GM18502 (cell line): ENCODE results near the gene CCNE1.
"Not testable (repeated sequence)": the region's sequence is repeated elsewhere in the genome, so short reads cannot be mapped to it uniquely, and the experiment has no call there.

Experiments
- ATAC-seq: cut with Tn5 transposase; IDR thresholded peaks from one replicate; pipeline ENCODE4 v1.9.1; 2021; ENCODE audit warnings: mild to moderate bottlenecking; ENCODE audit not compliant: unreplicated experiment, poor library complexity

Gene CCNE1

DNA sequence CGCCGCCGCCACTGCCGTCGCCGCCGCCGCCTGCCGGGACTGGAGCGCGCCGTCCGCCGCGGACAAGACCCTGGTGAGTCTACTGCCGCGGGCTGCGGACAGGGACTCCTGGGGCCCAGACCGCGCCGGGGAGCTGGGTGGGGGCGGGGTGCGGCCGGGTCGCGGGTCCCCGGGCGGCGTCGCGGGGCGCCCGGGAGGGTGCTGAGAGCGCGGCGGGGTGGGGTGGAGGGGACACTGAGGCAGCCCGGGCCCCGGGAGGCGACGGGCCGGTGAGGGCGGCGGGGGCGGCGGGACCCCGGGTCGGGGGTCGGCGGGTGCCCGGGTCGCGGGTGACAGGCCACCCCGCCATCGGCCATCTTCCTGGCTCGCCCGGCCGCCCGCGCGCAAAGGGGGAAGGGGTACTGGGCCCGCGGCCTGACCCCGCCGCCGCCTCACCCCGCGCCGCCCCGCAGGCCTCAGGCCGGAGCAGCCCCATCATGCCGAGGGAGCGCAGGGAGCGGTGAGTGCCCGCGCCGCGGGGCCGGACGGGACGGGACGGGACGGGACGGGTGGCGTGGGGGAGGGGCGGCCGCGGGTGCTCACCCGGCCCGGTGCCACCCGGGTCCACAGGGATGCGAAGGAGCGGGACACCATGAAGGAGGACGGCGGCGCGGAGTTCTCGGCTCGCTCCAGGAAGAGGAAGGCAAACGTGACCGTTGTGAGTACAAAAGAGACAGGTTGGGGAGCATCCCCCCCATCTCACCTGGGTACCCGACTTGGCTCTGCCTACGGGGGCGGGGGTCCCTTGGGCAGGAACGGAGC, 489 bp downstream of the CCNE1 start:
- peak; percentile 19 for ATAC-seq

DNA sequence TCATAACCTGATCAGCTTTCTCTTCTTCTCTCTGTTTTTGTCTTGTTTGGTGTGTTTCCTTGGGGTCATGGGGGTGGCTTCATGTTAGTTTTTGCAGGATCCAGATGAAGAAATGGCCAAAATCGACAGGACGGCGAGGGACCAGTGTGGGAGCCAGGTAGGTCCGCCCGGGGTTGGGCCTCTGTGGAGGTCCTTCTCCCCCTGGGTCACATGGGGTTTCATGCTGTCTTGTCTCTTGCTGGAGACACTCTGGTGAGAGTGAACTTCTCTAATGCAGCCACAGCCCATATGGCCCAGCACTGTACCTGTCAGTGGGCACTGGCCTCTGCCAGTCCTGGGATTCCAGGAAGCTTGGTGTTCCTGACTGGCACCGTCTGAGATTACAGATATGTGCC, 1.1 kb downstream of the CCNE1 start:
- ATAC-seq, result no peak

DNA sequence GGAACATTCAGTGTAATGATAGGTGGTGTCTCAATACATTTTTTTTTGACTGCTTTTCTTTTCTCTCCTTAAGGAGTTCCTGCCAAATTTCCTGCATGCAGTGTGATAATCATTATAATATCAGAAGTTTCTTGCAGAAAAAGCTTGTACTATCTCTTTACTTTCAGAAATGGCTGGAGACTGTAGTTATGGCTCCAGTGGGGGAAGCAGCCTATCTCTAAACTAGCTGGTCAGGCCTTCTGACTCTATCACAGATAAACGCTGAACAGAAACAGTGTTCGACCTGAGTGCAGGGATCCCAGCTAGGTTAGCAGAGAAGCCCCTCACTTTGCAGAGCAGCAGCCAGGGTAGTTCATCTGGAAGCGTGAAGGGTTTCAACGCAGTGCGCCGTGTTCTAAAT, 1.9 kb downstream of the CCNE1 start:
- no peak for ATAC-seq

DNA sequence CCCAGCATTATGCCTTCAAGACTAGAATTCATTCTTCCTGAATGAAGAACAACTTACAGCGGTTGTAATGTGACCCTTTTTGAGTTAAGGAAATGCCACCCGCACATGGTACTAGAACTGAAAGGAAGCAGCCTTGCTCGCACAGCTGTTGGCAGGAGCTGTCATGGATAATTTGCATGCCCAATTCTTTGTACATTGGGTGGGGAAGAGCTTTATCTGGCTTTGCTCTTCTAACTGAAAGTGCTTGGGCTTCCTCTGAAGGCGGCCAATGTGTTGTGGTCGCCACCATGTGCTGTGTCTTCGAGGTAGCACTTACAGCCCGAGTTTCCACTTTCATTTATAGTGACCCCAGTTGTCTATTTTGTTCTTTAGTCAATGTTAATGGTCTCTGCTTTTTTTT, 3.4 kb downstream of the CCNE1 start:
- peak; percentile 30 for ATAC-seq

DNA sequence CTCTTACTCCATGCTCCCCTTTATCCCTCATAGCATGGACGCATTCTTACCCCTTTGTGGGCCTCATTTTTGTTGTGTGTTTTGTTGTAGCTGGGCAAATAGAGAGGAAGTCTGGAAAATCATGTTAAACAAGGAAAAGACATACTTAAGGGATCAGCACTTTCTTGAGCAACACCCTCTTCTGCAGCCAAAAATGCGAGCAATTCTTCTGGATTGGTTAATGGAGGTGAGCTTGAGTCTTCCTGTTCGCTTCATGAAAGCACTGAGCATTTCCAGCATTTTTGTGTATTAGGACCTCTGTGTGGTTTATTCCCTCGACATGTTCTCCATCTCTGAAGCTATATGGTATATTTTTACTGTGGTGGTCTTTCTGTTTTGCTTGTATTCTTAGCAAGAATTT, 5.5 kb downstream of the CCNE1 start:
- no peak for ATAC-seq

DNA sequence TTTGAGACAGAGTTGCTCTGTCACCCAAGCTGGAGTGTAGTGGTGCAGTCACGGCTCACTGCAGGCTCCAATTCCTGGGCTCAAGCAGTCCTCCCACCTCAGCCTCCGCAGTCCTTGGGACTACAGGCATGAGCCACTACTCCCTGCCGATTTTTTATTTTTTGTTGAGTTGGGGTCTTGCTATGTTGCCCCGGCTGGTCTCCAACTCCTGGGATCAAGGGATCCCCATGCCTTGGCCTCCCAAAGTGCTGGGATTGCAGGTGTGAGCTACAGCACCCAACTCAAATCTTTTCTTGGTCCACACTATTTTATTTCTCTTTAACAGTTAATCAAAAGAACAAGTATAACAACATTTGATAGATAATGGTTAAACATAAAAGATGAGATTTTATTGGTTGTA, 7.5 kb downstream of the CCNE1 start:
- no peak for ATAC-seq

DNA sequence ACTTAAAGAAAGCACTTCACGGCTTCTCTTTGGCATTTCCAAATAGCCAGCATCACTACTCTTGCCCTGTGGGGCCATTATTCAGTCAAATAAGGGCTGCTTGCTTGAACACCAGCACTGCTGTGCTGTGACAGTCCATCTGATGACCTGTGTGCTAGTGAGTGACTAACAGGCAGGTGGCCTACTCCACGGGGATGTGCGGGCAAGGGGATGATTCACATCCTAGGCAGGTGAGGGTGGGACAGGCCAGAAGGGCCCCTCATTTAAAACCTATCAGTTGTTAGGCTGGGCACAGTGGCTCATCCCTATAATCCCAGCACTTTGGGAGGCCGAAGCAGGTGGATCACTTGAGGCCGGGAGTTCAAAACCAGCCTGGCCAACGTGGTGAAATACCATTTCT, 8.2 kb downstream of the CCNE1 start:
- no peak for ATAC-seq

DNA sequence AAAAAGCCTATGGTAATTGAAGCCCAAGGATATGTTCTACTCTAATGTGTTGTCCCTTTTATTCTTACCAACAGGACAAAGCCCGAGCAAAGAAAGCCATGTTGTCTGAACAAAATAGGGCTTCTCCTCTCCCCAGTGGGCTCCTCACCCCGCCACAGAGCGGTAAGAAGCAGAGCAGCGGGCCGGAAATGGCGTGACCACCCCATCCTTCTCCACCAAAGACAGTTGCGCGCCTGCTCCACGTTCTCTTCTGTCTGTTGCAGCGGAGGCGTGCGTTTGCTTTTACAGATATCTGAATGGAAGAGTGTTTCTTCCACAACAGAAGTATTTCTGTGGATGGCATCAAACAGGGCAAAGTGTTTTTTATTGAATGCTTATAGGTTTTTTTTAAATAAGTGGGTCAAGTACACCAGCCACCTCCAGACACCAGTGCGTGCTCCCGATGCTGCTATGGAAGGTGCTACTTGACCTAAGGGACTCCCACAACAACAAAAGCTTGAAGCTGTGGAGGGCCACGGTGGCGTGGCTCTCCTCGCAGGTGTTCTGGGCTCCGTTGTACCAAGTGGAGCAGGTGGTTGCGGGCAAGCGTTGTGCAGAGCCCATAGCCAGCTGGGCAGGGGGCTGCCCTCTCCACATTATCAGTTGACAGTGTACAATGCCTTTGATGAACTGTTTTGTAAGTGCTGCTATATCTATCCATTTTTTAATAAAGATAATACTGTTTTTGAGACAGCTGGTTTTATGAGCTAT, 12.0 kb downstream of the CCNE1 start:
- ATAC-seq, result no peak

DNA sequence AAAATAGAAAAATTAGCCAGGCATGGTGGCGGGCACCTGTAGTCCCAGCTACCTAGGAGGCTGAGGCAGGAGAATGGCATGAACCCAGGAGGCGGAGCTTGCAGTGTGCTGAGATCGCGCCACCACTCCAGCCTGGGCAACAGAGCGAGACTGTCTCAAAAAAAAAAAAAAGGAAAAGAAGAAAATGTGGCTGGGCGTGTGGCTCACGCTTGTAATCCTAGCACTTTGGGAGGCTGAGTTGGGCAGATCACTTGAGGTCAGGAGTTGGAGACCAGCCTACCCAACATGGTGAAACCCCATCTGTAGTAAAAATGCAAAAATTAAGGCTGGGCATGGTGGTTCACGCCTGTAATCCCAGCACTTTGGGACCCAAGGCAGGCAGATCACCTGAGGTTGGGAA, 13.5 kb downstream of the CCNE1 start:
- not testable (repeated sequence) for ATAC-seq

DNA sequence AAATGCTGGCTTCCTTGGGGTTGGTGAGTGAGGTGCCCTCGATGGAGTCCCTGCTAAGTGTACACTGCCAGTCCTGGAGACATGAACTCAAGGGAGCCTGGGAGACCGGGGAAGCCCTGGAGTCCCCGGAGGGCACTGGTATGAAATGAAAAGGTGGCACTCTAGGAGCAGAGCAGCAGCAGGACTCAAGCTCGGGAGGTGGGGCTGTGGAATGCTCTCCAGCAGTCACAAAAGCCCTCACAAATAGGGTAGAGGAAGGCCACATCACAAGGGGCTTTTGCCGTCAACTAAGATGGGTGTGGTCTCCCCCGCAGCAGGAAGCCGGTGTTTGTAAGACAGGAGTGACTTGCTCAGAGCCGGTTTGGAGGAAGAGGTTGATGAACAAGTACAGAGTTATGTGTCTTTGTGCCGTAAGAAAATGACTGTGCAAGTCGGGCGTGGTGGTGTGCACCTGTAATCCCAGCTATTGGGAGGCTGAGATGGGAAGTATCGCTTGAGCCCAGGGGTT, 19.3 kb downstream of the CCNE1 start:
- no peak for ATAC-seq

DNA sequence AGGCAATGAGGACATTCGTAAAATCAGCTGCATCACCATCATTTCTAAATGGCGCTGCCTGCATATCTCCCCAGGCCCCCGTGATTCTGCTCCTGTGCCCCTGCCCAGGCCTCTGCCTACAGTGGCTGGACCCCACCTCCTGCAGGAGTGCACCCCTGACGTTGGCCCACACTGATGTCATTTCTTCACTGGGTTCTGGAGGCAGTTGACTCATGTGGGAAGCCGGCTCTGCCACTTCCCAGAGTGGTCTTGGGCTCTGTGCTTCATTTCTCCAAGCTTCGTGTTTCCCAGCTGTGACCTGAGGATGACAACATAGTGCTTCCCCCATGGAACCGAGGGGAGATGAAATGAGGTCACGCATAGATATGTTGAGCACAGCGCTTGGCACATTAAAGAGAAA, 19.9 kb downstream of the CCNE1 start:
- no peak for ATAC-seq

DNA sequence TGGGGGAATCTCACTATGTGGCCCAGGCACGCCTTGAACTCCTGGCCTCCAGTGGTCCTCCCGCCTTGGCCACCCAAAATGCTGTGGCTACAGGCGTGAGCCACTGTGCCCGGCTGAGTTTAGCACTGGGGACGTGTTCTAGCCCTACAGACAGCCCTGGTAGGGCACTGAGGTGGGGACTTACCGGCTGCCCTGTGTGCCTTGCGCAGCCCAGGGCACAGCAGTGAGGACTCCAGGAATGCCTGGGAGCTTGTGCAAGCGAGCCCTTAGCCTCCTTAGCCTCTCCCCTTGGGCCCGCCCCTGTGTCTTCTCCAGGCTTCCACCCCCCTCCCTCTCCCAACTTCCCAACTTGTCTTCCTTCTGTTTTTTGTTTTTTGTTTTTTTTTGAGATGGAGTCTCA, 21.0 kb downstream of the CCNE1 start:
- ATAC-seq, result no peak

DNA sequence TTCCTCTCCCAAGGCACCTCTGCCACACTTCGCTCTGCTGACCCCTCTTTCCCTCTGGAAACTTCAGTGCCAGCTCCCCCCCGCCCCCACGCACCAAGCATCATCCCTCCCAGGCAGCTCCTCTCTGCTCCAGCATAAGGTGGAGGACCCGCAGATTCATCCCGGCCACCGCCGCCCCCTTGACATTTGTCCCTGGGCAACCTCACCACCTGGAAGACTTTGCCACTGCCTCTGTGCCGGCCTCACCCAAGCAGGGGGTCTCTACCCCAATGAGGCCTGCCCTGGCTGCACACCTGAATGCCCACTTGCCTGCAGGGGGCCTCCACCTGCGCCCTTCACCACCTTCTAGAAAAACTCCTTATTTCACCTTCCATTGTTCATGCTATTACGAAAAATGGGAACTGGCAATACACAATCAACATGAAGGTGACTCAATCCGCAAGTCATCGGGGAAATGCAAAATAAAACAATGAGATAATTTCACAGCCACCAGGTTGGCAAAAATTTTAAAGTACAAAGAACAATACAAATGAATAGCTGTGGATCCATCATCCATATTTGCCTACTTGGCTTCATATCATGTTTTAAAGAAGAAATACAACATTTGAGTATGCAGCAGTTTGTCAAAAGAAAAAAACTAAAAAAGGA, 21.9 kb downstream of the CCNE1 start:
- ATAC-seq, result no peak

DNA sequence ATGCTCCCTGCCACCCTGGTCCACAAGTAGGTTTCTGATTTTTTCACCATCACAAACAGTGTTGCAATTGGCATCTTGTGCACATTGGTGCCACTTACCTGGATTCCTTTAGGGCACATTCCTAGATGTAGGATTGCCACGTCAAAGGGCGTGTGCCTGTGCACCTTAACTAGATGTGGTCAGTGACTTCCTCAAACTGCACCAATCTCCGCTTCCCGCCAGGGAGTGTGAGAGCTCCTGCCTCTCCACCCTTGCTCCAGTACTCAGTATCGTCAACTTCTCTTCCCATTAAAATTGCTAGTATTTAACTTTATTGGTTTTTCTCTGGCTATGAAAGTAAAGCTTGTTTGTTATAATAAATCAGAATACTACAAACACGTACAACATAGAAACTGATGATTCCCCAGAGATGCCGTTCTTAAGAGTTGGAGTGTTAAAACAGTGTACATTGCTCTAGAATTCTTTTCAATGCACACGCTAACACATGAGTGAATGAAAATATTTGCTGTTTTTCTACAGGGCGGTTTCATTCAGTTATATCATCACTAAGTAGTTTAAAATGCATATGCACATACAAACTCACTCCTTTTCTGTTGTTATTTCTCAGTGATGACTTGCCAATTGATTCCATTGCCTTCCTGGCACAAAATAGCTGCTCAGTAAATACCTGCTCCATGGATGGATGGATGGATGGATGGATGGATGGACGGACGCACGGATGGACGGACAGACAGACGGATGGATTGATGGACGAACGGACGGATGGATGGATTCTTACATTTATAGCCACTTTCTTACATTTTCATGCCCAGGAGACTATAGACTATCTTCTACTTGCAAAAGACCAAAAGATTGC, 23.4 kb downstream of the CCNE1 start:
- no peak for ATAC-seq

DNA sequence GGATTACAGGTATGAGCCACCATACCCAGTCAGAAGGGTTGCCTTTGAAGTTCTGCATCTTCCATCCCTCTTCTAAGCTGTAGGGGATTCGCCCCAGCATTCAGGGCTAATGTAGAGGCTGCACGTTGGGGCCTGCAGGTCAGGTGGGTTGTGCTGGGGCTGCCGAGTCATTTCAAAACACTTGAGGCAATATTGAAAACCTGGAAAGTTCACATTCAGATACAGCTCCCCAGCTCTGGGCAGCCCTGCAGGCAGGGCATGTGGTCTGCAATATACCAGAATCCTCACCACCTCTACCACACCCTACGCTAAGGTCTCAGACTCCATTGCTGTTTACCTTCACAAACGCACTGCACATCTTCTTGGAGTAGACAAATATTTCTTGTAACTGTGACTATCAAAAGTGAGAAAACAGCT, 24.6 kb downstream of the CCNE1 start:
- peak; percentile 69 for ATAC-seq

DNA sequence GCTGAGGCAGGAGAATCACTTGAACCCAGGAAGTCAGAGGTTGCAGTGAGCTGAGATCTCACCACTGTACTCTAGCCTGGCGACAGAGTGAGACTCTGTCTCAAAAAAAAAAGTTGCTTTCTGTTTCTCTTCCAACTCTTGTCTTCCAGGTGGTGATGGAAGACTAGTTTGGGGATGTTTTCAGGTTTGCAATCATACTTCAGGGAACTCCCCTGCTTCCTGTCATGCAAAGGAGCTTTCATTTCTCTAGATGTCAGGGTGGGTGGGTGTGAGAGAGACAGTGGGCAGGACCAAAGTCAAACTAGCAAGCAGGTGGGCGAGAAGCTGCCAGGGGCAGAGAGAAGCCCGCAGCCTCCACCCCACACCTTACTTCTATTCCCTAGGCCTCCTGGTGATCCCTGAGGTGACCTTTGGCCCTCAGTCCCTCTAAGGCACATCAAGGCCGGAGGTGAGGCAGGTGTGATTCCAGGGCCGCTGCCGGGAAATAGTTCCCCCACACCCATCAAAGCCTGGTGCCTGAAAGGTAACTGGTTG, 25.7 kb downstream of the CCNE1 start:
- peak; percentile 83 for ATAC-seq

DNA sequence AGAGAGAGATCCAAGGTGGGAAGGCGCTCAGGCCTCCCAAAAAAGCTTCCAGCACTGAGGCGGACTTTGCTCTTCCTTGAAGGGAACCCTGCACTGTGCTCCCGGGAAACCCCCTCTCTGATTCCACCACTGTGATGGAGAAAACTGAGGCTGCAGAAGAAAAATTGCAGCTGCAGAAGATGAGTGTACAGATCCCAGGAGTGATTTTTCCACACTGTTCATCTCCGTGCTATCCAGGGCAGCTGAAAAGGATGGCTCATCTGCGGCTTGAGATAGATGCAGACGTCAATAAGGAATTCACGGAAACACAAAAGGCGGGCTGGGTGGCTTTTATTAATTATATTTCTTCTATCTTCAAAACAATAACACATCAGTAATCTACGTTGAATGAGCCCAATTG, 26.2 kb downstream of the CCNE1 start:
- no peak for ATAC-seq

DNA sequence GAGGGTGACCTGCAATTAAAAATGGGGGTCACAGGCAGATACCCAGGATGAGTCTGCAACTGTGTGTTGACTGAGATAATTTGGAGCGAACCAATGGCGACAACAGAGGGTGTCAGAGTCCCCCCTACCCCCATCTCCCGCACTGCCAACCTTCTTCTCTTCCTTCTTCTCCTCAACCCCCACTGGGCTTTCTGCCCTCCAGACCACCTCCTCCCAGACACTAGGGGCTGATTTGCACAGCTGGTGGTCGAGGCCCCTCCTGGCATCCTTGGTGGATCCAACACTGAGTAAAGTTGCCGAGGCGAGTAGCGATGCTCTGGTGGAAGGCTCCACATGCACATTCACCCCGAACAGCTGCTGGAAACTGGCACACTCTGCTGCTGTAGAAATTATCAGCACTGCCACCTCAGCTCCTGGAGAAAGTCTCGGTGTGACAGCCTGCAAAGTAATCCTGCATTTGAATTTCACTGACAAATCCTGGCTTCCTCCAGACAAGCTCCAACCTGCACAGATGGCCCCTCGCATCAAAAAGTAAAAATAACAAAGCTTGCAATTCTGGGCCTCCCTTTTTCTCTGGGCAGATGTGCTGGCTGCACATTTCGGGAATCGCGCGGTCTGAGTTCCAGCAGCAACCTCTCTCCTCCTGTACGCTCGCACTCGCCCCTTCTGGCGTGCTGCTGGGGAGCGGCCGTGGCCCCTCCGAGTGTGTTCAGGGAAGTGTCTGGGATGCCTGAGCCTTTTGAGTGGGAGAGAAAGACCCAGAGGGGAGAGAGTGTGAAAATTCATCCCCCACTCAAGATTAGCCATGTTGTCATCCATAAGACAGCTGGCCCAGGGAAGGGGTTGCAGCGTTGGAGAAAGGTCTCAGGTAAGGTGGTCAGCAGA, 28.5 kb downstream of the CCNE1 start:
- no peak for ATAC-seq

DNA sequence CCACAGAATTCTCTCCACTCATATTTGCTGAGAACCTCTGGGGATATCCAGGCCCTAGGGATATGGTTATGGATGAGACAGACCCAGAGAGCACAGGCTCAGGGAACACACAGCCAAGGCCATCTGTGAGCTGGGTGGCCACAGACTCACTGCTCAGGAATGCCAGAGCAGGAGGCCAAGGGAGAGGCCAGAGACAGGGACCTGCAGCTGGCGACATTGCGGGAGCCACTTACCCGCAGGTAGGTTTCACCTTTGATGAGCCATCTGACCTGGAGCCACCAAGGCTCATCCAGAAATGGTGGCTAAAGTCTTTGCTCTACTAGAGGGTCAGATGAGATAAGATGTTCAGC, 29.4 kb downstream of the CCNE1 start:
- no peak for ATAC-seq
